ENCODE results near the gene RYR1. TPM values are rescaled to one million over a fixed set of nuclear protein-coding genes. Genes with fewer than 3 reads are reported as not detected.

RYR1 gene
- polyA plus RNA-seq, 4 donors = 0.81 to 2.3 TPM; not detected in 2

- DNase-seq (no peak), FAIRE-seq (no peak)
- Histone ChIP-seq H3K4me3 (ENCODE audit: low read depth in 1 of 3, low read length in 3 of 3) (no peak overlapping the region), H3K9me3 (ENCODE audit: control insufficient read depth in 2 of 2, insufficient read depth in 1 of 2, low read depth in 1 of 2, low read length in 1 of 2) (no peaks in the 10 kb centered on the region), H3K36me3 (ENCODE audit: control insufficient read depth in 3 of 3, insufficient read depth in 2 of 3, low read depth in 1 of 3, low read length in 3 of 3) (peaks cover 0 to 2% (median 0%) of the 10 kb centered on the region in 3 donors), H3K27me3 (ENCODE audit: control insufficient read depth in 3 of 3, insufficient read depth in 3 of 3, low read length in 3 of 3) (no peaks in the 10 kb centered on the region), H3K27ac (ENCODE audit: low read depth in 1 of 3, low read length in 2 of 3) (no peak overlapping the region), H3K4me1 (ENCODE audit: control insufficient read depth in 3 of 3, insufficient read depth in 2 of 3, low read depth in 1 of 3, low read length in 2 of 3) (peaks cover 0 to 10% (median 0%) of the 10 kb centered on the region in 3 donors)
- WGBS, 3 donors = 46 to 71% (median 56%) methylated on average over 3 of the region's 3 CpGs
Measured at GRCh38 chr19:38614289-38614688, 180.8 kb downstream of the RYR1 start.

- peaks cover 0 to 3% (median 2%) of the 10 kb centered on the region in 3 donors for H3K36me3 ChIP-seq (ENCODE audit: control insufficient read depth in 3 of 3, insufficient read depth in 2 of 3, low read depth in 1 of 3, low read length in 3 of 3)
- DNase-seq (no peak), FAIRE-seq (no peak)
- H3K4me1 ChIP-seq (ENCODE audit: control insufficient read depth in 3 of 3, insufficient read depth in 2 of 3, low read depth in 1 of 3, low read length in 2 of 3) = peaks cover 0 to 13% (median 0%) of the 10 kb centered on the region in 3 donors
- H3K9me3 ChIP-seq (ENCODE audit: control insufficient read depth in 2 of 2, insufficient read depth in 1 of 2, low read depth in 1 of 2, low read length in 1 of 2) = no peaks in the 10 kb centered on the region
- no peaks in the 10 kb centered on the region for H3K27me3 ChIP-seq (ENCODE audit: control insufficient read depth in 3 of 3, insufficient read depth in 3 of 3, low read length in 3 of 3)
- 67 to 72% (median 71%) methylated on average over 7 of the region's 7 CpGs for WGBS, 3 donors
- H3K27ac ChIP-seq (ENCODE audit: low read depth in 1 of 3, low read length in 2 of 3) = no peak overlapping the region
- no peak overlapping the region for H3K4me3 ChIP-seq (ENCODE audit: low read depth in 1 of 3, low read length in 3 of 3)
Measured at GRCh38 chr19:38615007-38615581, 181.6 kb downstream of the RYR1 start.

- Histone ChIP-seq H3K27me3 (ENCODE audit: control insufficient read depth in 3 of 3, insufficient read depth in 3 of 3, low read length in 3 of 3) (no peaks in the 10 kb centered on the region), H3K27ac (ENCODE audit: low read depth in 1 of 3, low read length in 2 of 3) (no peak overlapping the region), H3K4me1 (ENCODE audit: control insufficient read depth in 3 of 3, insufficient read depth in 2 of 3, low read depth in 1 of 3, low read length in 2 of 3) (peaks cover 0 to 14% (median 0%) of the 10 kb centered on the region in 3 donors), H3K9me3 (ENCODE audit: control insufficient read depth in 2 of 2, insufficient read depth in 1 of 2, low read depth in 1 of 2, low read length in 1 of 2) (no peaks in the 10 kb centered on the region), H3K4me3 (ENCODE audit: low read depth in 1 of 3, low read length in 3 of 3) (no peak overlapping the region), H3K36me3 (ENCODE audit: control insufficient read depth in 3 of 3, insufficient read depth in 2 of 3, low read depth in 1 of 3, low read length in 3 of 3) (peaks cover 0 to 14% (median 3%) of the 10 kb centered on the region in 3 donors)
- WGBS, 3 donors = 58 to 82% (median 76%) methylated on average over 6 of the region's 6 CpGs
- no peak for FAIRE-seq
- no peak for DNase-seq
Measured at GRCh38 chr19:38616265-38616664, 182.8 kb downstream of the RYR1 start.

GRCh38 chr19:38617283-38617763 lies 183.8 kb downstream of the RYR1 start:
- Histone ChIP-seq H3K4me1 (ENCODE audit: control insufficient read depth in 3 of 3, insufficient read depth in 2 of 3, low read depth in 1 of 3, low read length in 2 of 3) (peaks cover 0 to 14% (median 0%) of the 10 kb centered on the region in 3 donors), H3K27me3 (ENCODE audit: control insufficient read depth in 3 of 3, insufficient read depth in 3 of 3, low read length in 3 of 3) (no peaks in the 10 kb centered on the region), H3K9me3 (ENCODE audit: control insufficient read depth in 2 of 2, insufficient read depth in 1 of 2, low read depth in 1 of 2, low read length in 1 of 2) (no peaks in the 10 kb centered on the region), H3K4me3 (ENCODE audit: low read depth in 1 of 3, low read length in 3 of 3) (peak overlapping the region; percentile 1 to 53 (median 10)), H3K36me3 (ENCODE audit: control insufficient read depth in 3 of 3, insufficient read depth in 2 of 3, low read depth in 1 of 3, low read length in 3 of 3) (peaks cover 4 to 24% (median 8%) of the 10 kb centered on the region in 3 donors), H3K27ac (ENCODE audit: low read depth in 1 of 3, low read length in 2 of 3) (peak overlapping the region in 2 of 3 donors; percentile 37 to 75)
- 63 to 77% (median 67%) methylated on average over 9 of the region's 9 CpGs for WGBS, 3 donors
- FAIRE-seq (no peak), DNase-seq (no peak)

GRCh38 chr19:38617764-38618589 lies 184.5 kb downstream of the RYR1 start, which contains the start of gene MAP4K1:
MAP4K1 (minus strand) TSS chr19:38617953; CDS start chr19:38617895, 58 bp downstream.
- Histone ChIP-seq H3K36me3 (ENCODE audit: control insufficient read depth in 3 of 3, insufficient read depth in 2 of 3, low read depth in 1 of 3, low read length in 3 of 3) (peaks cover 4 to 26% (median 8%) of the 10 kb centered on the region in 3 donors), H3K9me3 (ENCODE audit: control insufficient read depth in 2 of 2, insufficient read depth in 1 of 2, low read depth in 1 of 2, low read length in 1 of 2) (no peaks in the 10 kb centered on the region), H3K4me3 (ENCODE audit: low read depth in 1 of 3, low read length in 3 of 3) (peak within 1 kb of the TSS; percentile 52 to 99 (median 83)), H3K27me3 (ENCODE audit: control insufficient read depth in 3 of 3, insufficient read depth in 3 of 3, low read length in 3 of 3) (no peaks in the 10 kb centered on the region), H3K4me1 (ENCODE audit: control insufficient read depth in 3 of 3, insufficient read depth in 2 of 3, low read depth in 1 of 3, low read length in 2 of 3) (peaks cover 0 to 14% (median 0%) of the 10 kb centered on the region in 3 donors), H3K27ac (ENCODE audit: low read depth in 1 of 3, low read length in 2 of 3) (peak within 1 kb of the TSS; percentile 37 to 75 (median 65))
- FAIRE-seq (no peak), DNase-seq (peak; percentile 43 to 52)
- 30 to 68% (median 49%) methylated on average over 28 of the region's 28 CpGs for WGBS, 3 donors

GRCh38 chr19:38618590-38619360 lies 185.3 kb downstream of the RYR1 start, which contains the start of gene EIF3K:
EIF3K (plus strand) TSS chr19:38619188; CDS start chr19:38619269, 81 bp downstream.
- FAIRE-seq (no peak), DNase-seq (peak; percentile 99 to 100)
- Histone ChIP-seq H3K27me3 (ENCODE audit: control insufficient read depth in 3 of 3, insufficient read depth in 3 of 3, low read length in 3 of 3) (no peaks in the 10 kb centered on the region), H3K27ac (ENCODE audit: low read depth in 1 of 3, low read length in 2 of 3) (peak within 1 kb of the TSS; percentile 61 to 88 (median 77)), H3K36me3 (ENCODE audit: control insufficient read depth in 3 of 3, insufficient read depth in 2 of 3, low read depth in 1 of 3, low read length in 3 of 3) (peaks cover 4 to 29% (median 8%) of the 10 kb centered on the region in 3 donors), H3K4me1 (ENCODE audit: control insufficient read depth in 3 of 3, insufficient read depth in 2 of 3, low read depth in 1 of 3, low read length in 2 of 3) (peaks cover 0 to 14% (median 0%) of the 10 kb centered on the region in 3 donors), H3K4me3 (ENCODE audit: low read depth in 1 of 3, low read length in 3 of 3) (peak within 1 kb of the TSS; percentile 52 to 99 (median 83)), H3K9me3 (ENCODE audit: control insufficient read depth in 2 of 2, insufficient read depth in 1 of 2, low read depth in 1 of 2, low read length in 1 of 2) (no peaks in the 10 kb centered on the region)
- 1 to 4% (median 2%) methylated on average over 63 to 64 of the region's 64 CpGs for WGBS, 3 donors

GRCh38 chr19:38619361-38620174 lies 186.1 kb downstream of the RYR1 start:
- DNase-seq (no peak), FAIRE-seq (no peak)
- Histone ChIP-seq H3K4me3 (ENCODE audit: low read depth in 1 of 3, low read length in 3 of 3) (peak overlapping the region; percentile 52 to 99 (median 83)), H3K27ac (ENCODE audit: low read depth in 1 of 3, low read length in 2 of 3) (peak overlapping the region; percentile 61 to 88 (median 77)), H3K4me1 (ENCODE audit: control insufficient read depth in 3 of 3, insufficient read depth in 2 of 3, low read depth in 1 of 3, low read length in 2 of 3) (peaks cover 0 to 14% (median 0%) of the 10 kb centered on the region in 3 donors), H3K9me3 (ENCODE audit: control insufficient read depth in 2 of 2, insufficient read depth in 1 of 2, low read depth in 1 of 2, low read length in 1 of 2) (no peaks in the 10 kb centered on the region), H3K36me3 (ENCODE audit: control insufficient read depth in 3 of 3, insufficient read depth in 2 of 3, low read depth in 1 of 3, low read length in 3 of 3) (peaks cover 8 to 37% (median 8%) of the 10 kb centered on the region in 3 donors), H3K27me3 (ENCODE audit: control insufficient read depth in 3 of 3, insufficient read depth in 3 of 3, low read length in 3 of 3) (no peaks in the 10 kb centered on the region)
- 6 to 14% (median 11%) methylated on average over 21 of the region's 21 CpGs for WGBS, 3 donors
